OCI-LY7 (cell line): ENCODE data around the gene C3orf33. TPM values are rescaled to one million over a fixed set of nuclear protein-coding genes. Genes with fewer than 3 reads are reported as not detected.
A peak's percentile ranks its signal among the peaks of the same experiment; 100 is the strongest.

Source experiments
- BruUV-seq: library from RNA; stranded (reverse); fragments of 400-500 nt; replicated peaks from 2 replicates; lab custom pipeline; 2021; lab: Mats Ljungman, UMichigan
- CTCF ChIA-PET: fragments of 300-600 bp; sonication (Branson Sonifier 250); formaldehyde crosslinking; loops from one replicate; lab custom pipeline; 2022; ENCODE audit warnings: antibody characterized with exemption; ENCODE audit not compliant: unreplicated experiment; lab: Charles Lee
- POLR2A ChIA-PET: fragments of 300-600 bp; sonication (Branson Sonifier 250); formaldehyde crosslinking; loops from one replicate; lab custom pipeline; 2022; ENCODE audit warnings: antibody characterized with exemption; lab: Charles Lee
- DNase-seq: peaks from one replicate; pipeline ENCODE4 v3.0.0-alpha.2; 2015; ENCODE audit warnings: low spot score
- H2AFZ ChIP-seq: fragments of 200-600 bp; sonication (generic), shearing (Covaris generic); 2 replicates; pipeline ENCODE4 v1.6.1; 2014; ENCODE audit warnings: mild to moderate bottlenecking, antibody characterized with exemption, low read length, moderate library complexity
- H3K27ac ChIP-seq: fragments of 200-600 bp; sonication (generic); 2 replicates; pipeline ENCODE4 v1.5.1; 2014; ENCODE audit warnings: mixed run types, low read depth, mild to moderate bottlenecking, moderate library complexity, low read length, inconsistent platforms; ENCODE audit not compliant: poor library complexity, severe bottlenecking
- H3K36me3 ChIP-seq: fragments of 200-600 bp; sonication (generic); 2 replicates; pipeline ENCODE4 v1.6.1; 2014; ENCODE audit warnings: mild to moderate bottlenecking, antibody characterized with exemption, low read length, moderate library complexity, mixed read lengths; ENCODE audit not compliant: insufficient read depth
- H3K4me1 ChIP-seq: fragments of 200-600 bp; sonication (generic); 2 replicates; pipeline ENCODE4 v1.5.1; 2014; ENCODE audit warnings: mild to moderate bottlenecking, low read length; ENCODE audit not compliant: insufficient read depth, poor library complexity, severe bottlenecking
- H3K4me2 ChIP-seq: fragments of 200-600 bp; sonication (generic); 2 replicates; pipeline ENCODE4 v1.6.1; 2014; ENCODE audit warnings: mild to moderate bottlenecking, low read length
- H3K4me3 ChIP-seq: fragments of 200-600 bp; sonication (generic); 2 replicates; pipeline ENCODE4 v1.5.1; 2014; ENCODE audit warnings: mild to moderate bottlenecking, low read depth, low read length; ENCODE audit not compliant: poor library complexity, severe bottlenecking
- H3K79me2 ChIP-seq: fragments of 200-600 bp; sonication (generic); 2 replicates; pipeline ENCODE4 v1.6.1; 2016; ENCODE audit warnings: low read depth, mild to moderate bottlenecking, low read length, moderate library complexity, mixed read lengths; ENCODE audit not compliant: insufficient read depth
- H3K9me2 ChIP-seq: fragments of 200-600 bp; sonication (generic); 2 replicates; pipeline ENCODE4 v1.6.1; 2016; ENCODE audit warnings: mild to moderate bottlenecking, low read length, mixed read lengths; ENCODE audit not compliant: insufficient read depth
- H3K9me3 ChIP-seq: fragments of 200-600 bp; sonication (generic); 2 replicates; pipeline ENCODE4 v1.6.1; 2014; ENCODE audit warnings: mild to moderate bottlenecking, mixed run types, low read length, mixed read lengths
- H4K20me1 ChIP-seq: fragments of 200-600 bp; sonication (generic); 2 replicates; pipeline ENCODE4 v1.6.1; 2014; ENCODE audit warnings: mild to moderate bottlenecking, antibody characterized with exemption, low read length, moderate library complexity, mixed read lengths; ENCODE audit not compliant: insufficient read depth
- EZH2phosphoT487 ChIP-seq: fragments of 200-600 bp; sonication (generic); IDR thresholded peaks from 2 replicates; pipeline ENCODE4 v1.6.1; 2018; ENCODE audit warnings: low read depth, borderline replicate concordance, mild to moderate bottlenecking, mixed run types, antibody characterized with exemption, low read length, moderate library complexity, mixed read lengths
- intact Hi-C: fragments of 100-400 bp; cut with micrococcal nuclease; formaldehyde crosslinking; loops from one replicate; pipeline ENCODE4 v1.10.0; 2022; ENCODE audit not compliant: unreplicated experiment
- total RNA-seq, 2 experiments: library from RNA; depleted of rRNA in 1 of 2; stranded (reverse); fragments of >200 nt in 1 of 2; shearing (Covaris generic) in 1 of 2; gene quantifications; 2 replicates each; pipeline ENCODE4 v1.2.3, GENCODE V29; 2014 to 2022
- TF ChIP-seq, protein P1 (sequence below): fragments of 200-600 bp; sonication (generic); conservative IDR thresholded peaks from 2 replicates; pipeline ENCODE4 v1.5.1; 2014; ENCODE audit warnings: mild to moderate bottlenecking, antibody characterized with exemption, low read length, moderate library complexity, mixed read lengths

The C3orf33 gene
- total RNA-seq, 2 experiments from 2014 or later = 0.38 to 0.40 TPM

DNA sequence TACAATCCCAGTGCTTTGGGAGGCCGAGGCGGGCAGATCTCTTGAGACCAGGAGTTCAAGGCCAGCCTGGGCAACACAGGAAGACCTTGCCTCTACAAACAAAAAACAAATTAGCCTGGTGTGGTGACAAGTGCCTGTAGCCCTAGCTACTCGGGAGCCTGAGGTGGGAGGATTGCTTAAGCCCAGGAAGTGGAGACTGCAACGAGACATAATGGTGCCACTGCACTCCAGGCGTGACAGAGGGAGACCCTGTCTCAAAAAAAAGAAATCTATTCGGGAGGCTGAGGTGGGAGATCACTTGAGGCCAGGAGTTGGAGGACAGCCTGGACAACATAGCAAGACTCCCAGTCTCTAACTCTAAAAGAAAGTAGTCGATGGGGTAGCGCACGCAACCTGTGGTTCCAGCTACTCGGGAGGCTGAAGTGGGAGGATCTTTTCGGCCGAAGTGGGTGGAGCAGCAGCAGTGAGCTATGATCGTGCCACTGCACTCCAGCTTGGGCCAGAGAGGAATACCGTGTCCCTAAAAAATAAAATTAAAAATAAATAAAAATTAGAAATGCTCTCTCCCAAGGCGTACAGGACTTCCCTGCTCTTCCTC, 775 bp downstream of the C3orf33 start:
- H3K9me3 ChIP-seq = no peaks in the 10 kb centered on the region
- H3K27ac ChIP-seq = no peak overlapping the region
- TF ChIP-seq, protein P1, sequence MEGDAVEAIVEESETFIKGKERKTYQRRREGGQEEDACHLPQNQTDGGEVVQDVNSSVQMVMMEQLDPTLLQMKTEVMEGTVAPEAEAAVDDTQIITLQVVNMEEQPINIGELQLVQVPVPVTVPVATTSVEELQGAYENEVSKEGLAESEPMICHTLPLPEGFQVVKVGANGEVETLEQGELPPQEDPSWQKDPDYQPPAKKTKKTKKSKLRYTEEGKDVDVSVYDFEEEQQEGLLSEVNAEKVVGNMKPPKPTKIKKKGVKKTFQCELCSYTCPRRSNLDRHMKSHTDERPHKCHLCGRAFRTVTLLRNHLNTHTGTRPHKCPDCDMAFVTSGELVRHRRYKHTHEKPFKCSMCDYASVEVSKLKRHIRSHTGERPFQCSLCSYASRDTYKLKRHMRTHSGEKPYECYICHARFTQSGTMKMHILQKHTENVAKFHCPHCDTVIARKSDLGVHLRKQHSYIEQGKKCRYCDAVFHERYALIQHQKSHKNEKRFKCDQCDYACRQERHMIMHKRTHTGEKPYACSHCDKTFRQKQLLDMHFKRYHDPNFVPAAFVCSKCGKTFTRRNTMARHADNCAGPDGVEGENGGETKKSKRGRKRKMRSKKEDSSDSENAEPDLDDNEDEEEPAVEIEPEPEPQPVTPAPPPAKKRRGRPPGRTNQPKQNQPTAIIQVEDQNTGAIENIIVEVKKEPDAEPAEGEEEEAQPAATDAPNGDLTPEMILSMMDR = no peak
- no peak for TF ChIP-seq EZH2phosphoT487
- no peaks in the 10 kb centered on the region for H3K36me3 ChIP-seq
- H4K20me1 ChIP-seq = no peaks in the 10 kb centered on the region
- no TSS peak for BruUV-seq
- ChIA-PET CTCF (interaction anchor here (1.0 kb wide), 1 partner anchor 65 kb away, joined by 3 read pairs; no protein-coding TSS in a partner anchor), POLR2A (interaction anchor here (0.6 to 0.7 kb wide), 3 partner anchors 48 to 188 kb away, joined by 3 to 6 read pairs (median 4); partner anchors contain the start of gene SLC33A1)
- no peak for DNase-seq
- H3K4me3 ChIP-seq = peak overlapping the region; percentile 71
- intact Hi-C loops = no loop called here
- H3K4me2 ChIP-seq = peak overlapping the region; percentile 77
- H3K4me1 ChIP-seq = no peaks in the 10 kb centered on the region
- peak overlapping the region; percentile 75 for H2AFZ ChIP-seq
- no peaks in the 10 kb centered on the region for H3K79me2 ChIP-seq
- no peaks in the 10 kb centered on the region for H3K9me2 ChIP-seq

DNA sequence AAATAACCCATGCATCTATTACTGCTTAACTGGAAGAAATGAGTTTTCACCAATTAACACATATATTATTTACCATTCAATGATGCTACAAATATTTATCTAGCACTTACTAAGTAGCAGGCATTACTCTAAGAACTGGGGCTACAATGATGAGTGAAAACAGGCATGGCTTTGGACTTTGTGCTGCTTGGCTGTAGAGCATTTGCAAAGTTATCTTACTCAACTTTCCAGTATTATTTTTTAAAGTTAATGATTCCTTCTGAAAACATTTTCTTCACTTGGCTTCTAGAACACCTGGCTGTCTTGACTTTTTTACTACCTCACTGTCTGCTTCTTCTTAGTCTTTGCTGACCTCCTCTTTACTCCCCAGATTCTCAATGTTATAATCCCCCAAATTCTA, 1.8 kb downstream of the C3orf33 start:
- H3K9me2 ChIP-seq = no peaks in the 10 kb centered on the region
- no peaks in the 10 kb centered on the region for H3K79me2 ChIP-seq
- H3K36me3 ChIP-seq = no peaks in the 10 kb centered on the region
- ChIA-PET CTCF (no interaction called here), POLR2A (no interaction called here)
- no peak overlapping the region for H3K4me3 ChIP-seq
- TF ChIP-seq EZH2phosphoT487 = no peak
- TF ChIP-seq, protein P1 = no peak
- no peaks in the 10 kb centered on the region for H3K9me3 ChIP-seq
- intact Hi-C loops = no loop called here
- no peaks in the 10 kb centered on the region for H4K20me1 ChIP-seq
- no TSS peak for BruUV-seq
- no peak overlapping the region for H3K27ac ChIP-seq
- H3K4me2 ChIP-seq = no peak overlapping the region
- H2AFZ ChIP-seq = peak overlapping the region; percentile 75; the same call in 1 of the 2 replicates
- no peaks in the 10 kb centered on the region for H3K4me1 ChIP-seq
- no peak for DNase-seq

DNA sequence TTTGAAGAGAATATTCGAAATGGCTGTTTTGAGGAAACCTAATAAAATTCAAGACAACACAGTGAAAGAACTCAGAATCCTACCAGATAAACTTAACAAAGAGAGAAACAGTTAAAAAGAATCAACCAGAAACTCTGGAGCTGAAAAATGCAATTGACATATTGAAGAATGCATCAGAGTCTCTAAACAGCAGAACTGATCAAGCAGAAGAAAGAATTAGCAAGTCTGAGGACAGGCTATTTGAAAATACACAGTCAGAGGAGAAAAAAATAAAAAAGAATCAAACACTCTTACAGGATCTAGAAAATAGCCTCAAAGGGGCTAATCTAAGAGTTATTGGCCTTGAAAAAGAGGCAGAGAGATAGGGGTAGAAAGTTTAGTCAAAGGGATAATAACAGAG, 13.5 kb downstream of the C3orf33 start:
- CTCF ChIA-PET = no interaction called here
- Histone ChIP-seq H3K4me1 (no peaks in the 10 kb centered on the region), H3K9me3 (no peaks in the 10 kb centered on the region), H3K9me2 (no peaks in the 10 kb centered on the region), H3K27ac (no peak overlapping the region), H3K36me3 (no peaks in the 10 kb centered on the region), H4K20me1 (no peaks in the 10 kb centered on the region), H3K79me2 (no peaks in the 10 kb centered on the region), H3K4me3 (no peak overlapping the region), H2AFZ (no peak overlapping the region), H3K4me2 (no peak overlapping the region)
- no TSS peak for BruUV-seq
- POLR2A ChIA-PET = no interaction called here
- no peak for DNase-seq
- intact Hi-C loops = no loop called here
- no peak for TF ChIP-seq EZH2phosphoT487
- TF ChIP-seq, protein P1 = no peak
